SKM-1 treated with dmso at 0.1 percent for 144 hours (cell line): ENCODE data around the gene TMEM254.
A peak's percentile ranks its signal among the peaks of the same experiment; 100 is the strongest.
"Not testable (repeated sequence)": the region's sequence is repeated elsewhere in the genome, so short reads cannot be mapped to it uniquely, and the experiment has no call there.

Experiments used
- DNase-seq: peaks from one replicate; lab custom pipeline; 2025; ENCODE audit not compliant: unreplicated experiment; lab: John Stamatoyannopoulos, UW

The TMEM254 gene

GRCh38 chr10:80078448-80079311 is at the start of gene TMEM254:
TSS of gene TMEM254 (plus strand) at chr10:80078665. CDS start at chr10:80078700, 35 bp downstream.
- DNase-seq = peak; percentile 91

- peak; percentile 5 for DNase-seq
Observed at GRCh38 chr10:80029205-80029604, 49.3 kb upstream of the TMEM254 start.

- DNase-seq = not testable (repeated sequence)
Observed at GRCh38 chr10:80029865-80030264, 48.6 kb upstream of the TMEM254 start.

GRCh38 chr10:80032503-80032902 is 46.0 kb upstream of the TMEM254 start:
- no peak for DNase-seq

- not testable (repeated sequence) for DNase-seq
Observed at GRCh38 chr10:80034766-80035165, 43.7 kb upstream of the TMEM254 start.

GRCh38 chr10:80035430-80035829 is 43.0 kb upstream of the TMEM254 start:
- DNase-seq = not testable (repeated sequence)

- not testable (repeated sequence) for DNase-seq
Observed at GRCh38 chr10:80036921-80037500, 41.5 kb upstream of the TMEM254 start.

GRCh38 chr10:80038226-80038625 is 40.2 kb upstream of the TMEM254 start:
- DNase-seq = not testable (repeated sequence)

GRCh38 chr10:80041162-80041561 is 37.3 kb upstream of the TMEM254 start:
- DNase-seq = no peak

- DNase-seq = not testable (repeated sequence)
Observed at GRCh38 chr10:80044935-80045334, 33.5 kb upstream of the TMEM254 start.

GRCh38 chr10:80046629-80047441 is 31.6 kb upstream of the TMEM254 start:
- DNase-seq = peak; percentile 69

GRCh38 chr10:80050752-80051151 is 27.7 kb upstream of the TMEM254 start:
- no peak for DNase-seq

GRCh38 chr10:80051993-80052392 is 26.5 kb upstream of the TMEM254 start:
- DNase-seq = no peak

GRCh38 chr10:80055760-80056159 is 22.7 kb upstream of the TMEM254 start:
- DNase-seq = no peak

- no peak for DNase-seq
Observed at GRCh38 chr10:80057171-80057570, 21.3 kb upstream of the TMEM254 start.

GRCh38 chr10:80064120-80064886 is 14.2 kb upstream of the TMEM254 start:
- no peak for DNase-seq

GRCh38 chr10:80066809-80067208 is 11.7 kb upstream of the TMEM254 start:
- no peak for DNase-seq

GRCh38 chr10:80067821-80068220 is 10.6 kb upstream of the TMEM254 start:
- not testable (repeated sequence) for DNase-seq

- DNase-seq = no peak
Observed at GRCh38 chr10:80068270-80068669, 10.2 kb upstream of the TMEM254 start.

- DNase-seq = no peak
Observed at GRCh38 chr10:80070057-80070456, 8.4 kb upstream of the TMEM254 start.

GRCh38 chr10:80072584-80072983 is 5.9 kb upstream of the TMEM254 start:
- DNase-seq = no peak
